ENCODE data around the gene DLX1. TPM values are rescaled to one million over a fixed set of nuclear protein-coding genes. Genes with fewer than 3 reads are reported as not detected.

The DLX1 gene
- total and polyA plus RNA-seq, 4 donors, result not detected

DNA sequence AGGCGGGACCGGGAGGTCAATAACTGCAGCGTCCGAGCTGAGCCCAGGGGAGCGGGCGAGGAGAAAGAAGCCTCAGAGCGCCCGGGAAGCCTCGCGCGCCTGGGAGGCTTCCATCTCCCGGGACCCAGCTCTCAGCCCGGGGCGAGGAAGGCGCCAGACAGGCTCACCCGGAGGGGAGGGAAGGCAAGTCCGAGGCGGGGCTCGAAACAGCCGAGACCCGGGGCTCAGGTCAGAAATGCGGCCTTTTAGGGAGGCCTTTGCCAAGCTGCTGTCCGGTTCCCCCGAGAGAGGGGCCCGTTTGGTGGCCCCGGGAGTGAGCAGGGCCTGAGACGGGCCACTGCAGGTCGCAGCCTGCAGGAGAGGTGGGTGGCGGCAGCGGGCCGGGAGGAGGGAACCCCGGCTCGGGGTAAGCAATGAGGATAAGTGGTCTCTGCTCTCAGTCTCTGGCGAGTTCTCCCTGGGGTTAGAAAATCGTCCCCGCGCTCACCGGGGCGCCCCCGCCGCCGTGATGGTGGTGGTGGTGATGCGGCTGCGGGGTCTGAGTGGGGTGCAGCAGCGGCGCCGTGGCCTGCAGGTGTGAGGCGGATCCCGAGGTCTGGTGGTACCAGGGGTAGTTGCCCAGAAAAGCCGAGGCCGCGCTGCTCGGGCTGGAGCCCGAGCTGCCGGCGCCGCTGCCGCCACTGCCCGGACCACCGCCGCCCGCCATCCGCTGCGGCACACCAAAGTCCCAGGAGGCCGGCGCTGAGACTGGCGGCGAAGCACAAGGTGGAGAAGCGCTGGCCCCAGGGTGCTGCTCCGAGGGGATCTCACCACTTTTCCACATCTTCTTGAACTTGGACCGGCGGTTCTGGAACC, 15.0 kb downstream of the DLX1 start:
- Histone ChIP-seq H3K27me3 (ENCODE audit: control insufficient read depth in 4 of 4, insufficient read depth in 4 of 4, low read length in 3 of 4) (peaks cover 8 to 19% (median 16%) of the 10 kb centered on the region in 4 donors), H3K4me3 (ENCODE audit: low read depth in 1 of 3, low read length in 3 of 3) (no peak overlapping the region), H3K27ac (ENCODE audit: low read depth in 1 of 2, low read length in 2 of 2) (no peak overlapping the region), H3K36me3 (ENCODE audit: control insufficient read depth in 4 of 4, insufficient read depth in 3 of 4, low read depth in 1 of 4, low read length in 3 of 4) (no peaks in the 10 kb centered on the region), H3K4me1 (ENCODE audit: control insufficient read depth in 4 of 4, insufficient read depth in 4 of 4, low read length in 3 of 4) (peaks cover 18 to 44% (median 27%) of the 10 kb centered on the region in 4 donors), H3K9me3 (ENCODE audit: control insufficient read depth in 4 of 4, low read length in 3 of 4) (peaks cover 0 to 2% (median 0%) of the 10 kb centered on the region in 4 donors), H3K9ac (ENCODE audit: low read depth in 1 of 2, low read length in 2 of 2) (no peak overlapping the region)
- DNase-seq (ENCODE audit: low spot score), result no peak
- no peak for TF ChIP-seq TAF1 (conservative IDR thresholded peaks at IDR 0.05)
- TF ChIP-seq, protein P1, sequence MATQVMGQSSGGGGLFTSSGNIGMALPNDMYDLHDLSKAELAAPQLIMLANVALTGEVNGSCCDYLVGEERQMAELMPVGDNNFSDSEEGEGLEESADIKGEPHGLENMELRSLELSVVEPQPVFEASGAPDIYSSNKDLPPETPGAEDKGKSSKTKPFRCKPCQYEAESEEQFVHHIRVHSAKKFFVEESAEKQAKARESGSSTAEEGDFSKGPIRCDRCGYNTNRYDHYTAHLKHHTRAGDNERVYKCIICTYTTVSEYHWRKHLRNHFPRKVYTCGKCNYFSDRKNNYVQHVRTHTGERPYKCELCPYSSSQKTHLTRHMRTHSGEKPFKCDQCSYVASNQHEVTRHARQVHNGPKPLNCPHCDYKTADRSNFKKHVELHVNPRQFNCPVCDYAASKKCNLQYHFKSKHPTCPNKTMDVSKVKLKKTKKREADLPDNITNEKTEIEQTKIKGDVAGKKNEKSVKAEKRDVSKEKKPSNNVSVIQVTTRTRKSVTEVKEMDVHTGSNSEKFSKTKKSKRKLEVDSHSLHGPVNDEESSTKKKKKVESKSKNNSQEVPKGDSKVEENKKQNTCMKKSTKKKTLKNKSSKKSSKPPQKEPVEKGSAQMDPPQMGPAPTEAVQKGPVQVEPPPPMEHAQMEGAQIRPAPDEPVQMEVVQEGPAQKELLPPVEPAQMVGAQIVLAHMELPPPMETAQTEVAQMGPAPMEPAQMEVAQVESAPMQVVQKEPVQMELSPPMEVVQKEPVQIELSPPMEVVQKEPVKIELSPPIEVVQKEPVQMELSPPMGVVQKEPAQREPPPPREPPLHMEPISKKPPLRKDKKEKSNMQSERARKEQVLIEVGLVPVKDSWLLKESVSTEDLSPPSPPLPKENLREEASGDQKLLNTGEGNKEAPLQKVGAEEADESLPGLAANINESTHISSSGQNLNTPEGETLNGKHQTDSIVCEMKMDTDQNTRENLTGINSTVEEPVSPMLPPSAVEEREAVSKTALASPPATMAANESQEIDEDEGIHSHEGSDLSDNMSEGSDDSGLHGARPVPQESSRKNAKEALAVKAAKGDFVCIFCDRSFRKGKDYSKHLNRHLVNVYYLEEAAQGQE (IDR thresholded peaks at IDR 0.05), result no peak
- TF ChIP-seq YY1 (IDR thresholded peaks at IDR 0.05), result no peak
- no peak for TF ChIP-seq RXRA (IDR thresholded peaks at IDR 0.05)
- TF ChIP-seq JUND (IDR thresholded peaks at IDR 0.05), result no peak
- no peak for TF ChIP-seq FOXA1 (IDR thresholded peaks at IDR 0.05)
- no peak for TF ChIP-seq SP1 (IDR thresholded peaks at IDR 0.05)
- TF ChIP-seq HNF4A (conservative IDR thresholded peaks at IDR 0.05), result no peak
- TF ChIP-seq, protein P2, sequence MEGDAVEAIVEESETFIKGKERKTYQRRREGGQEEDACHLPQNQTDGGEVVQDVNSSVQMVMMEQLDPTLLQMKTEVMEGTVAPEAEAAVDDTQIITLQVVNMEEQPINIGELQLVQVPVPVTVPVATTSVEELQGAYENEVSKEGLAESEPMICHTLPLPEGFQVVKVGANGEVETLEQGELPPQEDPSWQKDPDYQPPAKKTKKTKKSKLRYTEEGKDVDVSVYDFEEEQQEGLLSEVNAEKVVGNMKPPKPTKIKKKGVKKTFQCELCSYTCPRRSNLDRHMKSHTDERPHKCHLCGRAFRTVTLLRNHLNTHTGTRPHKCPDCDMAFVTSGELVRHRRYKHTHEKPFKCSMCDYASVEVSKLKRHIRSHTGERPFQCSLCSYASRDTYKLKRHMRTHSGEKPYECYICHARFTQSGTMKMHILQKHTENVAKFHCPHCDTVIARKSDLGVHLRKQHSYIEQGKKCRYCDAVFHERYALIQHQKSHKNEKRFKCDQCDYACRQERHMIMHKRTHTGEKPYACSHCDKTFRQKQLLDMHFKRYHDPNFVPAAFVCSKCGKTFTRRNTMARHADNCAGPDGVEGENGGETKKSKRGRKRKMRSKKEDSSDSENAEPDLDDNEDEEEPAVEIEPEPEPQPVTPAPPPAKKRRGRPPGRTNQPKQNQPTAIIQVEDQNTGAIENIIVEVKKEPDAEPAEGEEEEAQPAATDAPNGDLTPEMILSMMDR (IDR thresholded peaks at IDR 0.05; ENCODE audit: low read depth, low read length, missing input control), result no peak
- no peak for TF ChIP-seq RAD21 (IDR thresholded peaks at IDR 0.05)
- TF ChIP-seq, protein P3, sequence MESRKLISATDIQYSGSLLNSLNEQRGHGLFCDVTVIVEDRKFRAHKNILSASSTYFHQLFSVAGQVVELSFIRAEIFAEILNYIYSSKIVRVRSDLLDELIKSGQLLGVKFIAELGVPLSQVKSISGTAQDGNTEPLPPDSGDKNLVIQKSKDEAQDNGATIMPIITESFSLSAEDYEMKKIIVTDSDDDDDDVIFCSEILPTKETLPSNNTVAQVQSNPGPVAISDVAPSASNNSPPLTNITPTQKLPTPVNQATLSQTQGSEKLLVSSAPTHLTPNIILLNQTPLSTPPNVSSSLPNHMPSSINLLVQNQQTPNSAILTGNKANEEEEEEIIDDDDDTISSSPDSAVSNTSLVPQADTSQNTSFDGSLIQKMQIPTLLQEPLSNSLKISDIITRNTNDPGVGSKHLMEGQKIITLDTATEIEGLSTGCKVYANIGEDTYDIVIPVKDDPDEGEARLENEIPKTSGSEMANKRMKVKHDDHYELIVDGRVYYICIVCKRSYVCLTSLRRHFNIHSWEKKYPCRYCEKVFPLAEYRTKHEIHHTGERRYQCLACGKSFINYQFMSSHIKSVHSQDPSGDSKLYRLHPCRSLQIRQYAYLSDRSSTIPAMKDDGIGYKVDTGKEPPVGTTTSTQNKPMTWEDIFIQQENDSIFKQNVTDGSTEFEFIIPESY (IDR thresholded peaks at IDR 0.05), result no peak
- TF ChIP-seq, protein P4, sequence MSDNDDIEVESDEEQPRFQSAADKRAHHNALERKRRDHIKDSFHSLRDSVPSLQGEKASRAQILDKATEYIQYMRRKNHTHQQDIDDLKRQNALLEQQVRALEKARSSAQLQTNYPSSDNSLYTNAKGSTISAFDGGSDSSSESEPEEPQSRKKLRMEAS (IDR thresholded peaks at IDR 0.05), result no peak
- WGBS, result 9% methylated on average over 72 of the region's 72 CpGs
